GM12864 (cell line): ENCODE data around the gene CORO7.

ENCODE experiments used
- DNase-seq: peaks from one replicate; pipeline ENCODE4 v3.0.0-alpha.2; 2011; ENCODE audit warnings: low read depth
- H3K4me3 ChIP-seq: 2 replicates; pipeline ENCODE4 v1.5.1; 2011; ENCODE audit warnings: mild to moderate bottlenecking, low read depth, low read length, control low read depth
- CTCF ChIP-seq: IDR thresholded peaks from 2 replicates; pipeline ENCODE4 v1.5.1; 2011; ENCODE audit warnings: low read depth, mild to moderate bottlenecking, moderate library complexity, low read length, control low read depth, inconsistent platforms; ENCODE audit errors: missing control alignments

Gene CORO7

DNA sequence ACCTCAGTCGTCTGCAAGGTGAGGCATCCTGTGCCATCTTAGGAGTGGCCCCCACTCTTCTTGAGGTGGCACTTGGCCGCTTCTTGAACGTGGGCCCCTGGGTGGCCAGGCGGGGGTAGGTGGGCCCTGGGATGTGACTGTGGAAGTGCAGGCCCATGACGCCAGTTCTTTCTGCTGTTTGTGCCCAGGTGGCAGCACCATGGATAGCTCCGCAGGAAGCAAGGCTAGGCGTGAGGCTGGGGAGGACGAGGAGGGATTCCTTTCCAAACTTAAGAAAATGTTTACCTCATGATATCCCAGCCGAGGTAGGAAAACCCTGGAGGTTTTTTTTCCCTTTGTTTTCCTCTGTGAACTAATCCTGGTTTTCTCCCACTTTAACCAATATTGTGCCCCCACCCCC, 38.2 kb upstream of the CORO7 start:
- TF ChIP-seq CTCF, result no peak
- no peak overlapping the region for H3K4me3 ChIP-seq
- no peak for DNase-seq

GRCh38 chr16:4452674-4453073, 36.3 kb upstream of the CORO7 start:
- no peak for TF ChIP-seq CTCF
- no peak overlapping the region for H3K4me3 ChIP-seq
- no peak for DNase-seq

DNA sequence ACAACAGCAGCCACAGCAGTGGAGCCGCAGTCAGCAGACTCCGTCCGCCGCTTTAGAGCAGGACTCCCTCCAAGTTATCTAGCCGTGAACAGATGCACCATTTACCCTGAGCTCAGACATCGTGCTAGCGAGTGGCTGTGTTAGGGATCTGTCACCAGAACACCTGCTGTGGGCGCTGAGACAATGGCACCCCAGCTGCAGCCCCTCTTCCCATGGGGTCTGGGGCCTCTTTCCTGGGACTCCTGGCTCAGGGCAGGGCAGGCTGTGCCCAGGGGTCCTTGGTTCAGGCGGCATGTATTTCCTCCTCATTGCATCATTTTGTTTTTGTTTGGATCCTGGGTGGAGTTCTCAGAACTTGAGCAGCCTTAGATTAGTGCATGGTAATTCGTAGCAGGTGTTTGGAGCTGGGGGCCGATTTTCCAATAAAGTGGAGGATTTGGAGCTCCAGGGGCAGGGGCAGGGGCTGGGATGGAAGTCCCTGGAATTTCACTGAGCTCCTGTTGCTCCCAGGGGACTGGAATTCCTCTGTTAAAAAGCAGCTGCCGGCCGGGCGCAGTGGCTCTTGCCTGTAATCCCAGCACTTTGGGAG, 34.6 kb upstream of the CORO7 start:
- TF ChIP-seq CTCF, result no peak
- no peak overlapping the region for H3K4me3 ChIP-seq
- no peak for DNase-seq

- no peak for DNase-seq
- H3K4me3 ChIP-seq, result no peak overlapping the region
- no peak for TF ChIP-seq CTCF
These were observed 34.0 kb upstream of the CORO7 start for GRCh38 chr16:4450430-4450829.

DNA sequence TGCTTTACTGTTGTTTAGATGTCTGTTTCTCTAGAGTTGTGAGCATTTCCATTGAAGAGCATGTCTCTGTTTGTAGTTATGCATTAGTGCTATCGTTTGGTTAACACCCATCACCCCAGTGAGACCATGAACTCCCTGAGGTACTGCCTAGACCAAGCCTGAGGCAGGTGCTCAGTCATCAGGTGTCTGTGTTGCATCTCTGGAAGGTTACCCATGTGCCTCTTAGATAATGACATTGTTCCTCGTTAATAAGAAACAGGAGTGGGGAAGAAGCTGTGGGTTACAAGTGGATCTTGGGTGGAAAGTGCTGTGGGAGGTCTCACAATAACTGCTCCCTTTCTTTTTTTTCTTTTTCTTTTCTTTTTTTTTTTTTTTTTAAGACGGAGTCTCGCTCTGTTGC, 27.6 kb upstream of the CORO7 start:
- TF ChIP-seq CTCF, result no peak
- no peak overlapping the region for H3K4me3 ChIP-seq

GRCh38 chr16:4443271-4443670, 26.9 kb upstream of the CORO7 start:
- TF ChIP-seq CTCF, result no peak
- no peak for DNase-seq

More for the DNA sequence above, 27.6 kb upstream of the CORO7 start:
- DNase-seq, result no peak

DNA sequence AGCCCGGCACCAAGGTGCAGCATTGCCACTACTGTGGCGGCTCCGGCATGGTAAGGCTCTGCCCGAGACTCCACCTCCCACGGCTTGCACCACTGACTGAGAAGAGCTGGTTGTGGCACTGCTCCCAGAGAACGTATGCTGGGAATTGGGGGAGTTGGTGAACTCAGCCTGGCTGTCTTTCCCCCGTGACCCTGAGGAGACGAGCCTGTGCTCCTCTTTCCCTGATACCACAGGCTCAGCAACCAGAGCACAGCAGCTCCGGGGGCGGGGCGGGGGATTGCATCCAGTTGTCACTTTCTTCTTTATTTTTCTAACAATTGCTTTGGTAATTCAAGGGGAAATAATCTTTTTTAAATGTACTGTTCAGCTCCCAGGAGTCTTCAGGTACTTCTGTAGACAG, 26.0 kb upstream of the CORO7 start:
- H3K4me3 ChIP-seq, result no peak overlapping the region
- DNase-seq, result no peak
- TF ChIP-seq CTCF, result no peak

More at GRCh38 chr16:4443271-4443670, 26.9 kb upstream of the CORO7 start:
- H3K4me3 ChIP-seq, result no peak overlapping the region
